DND-41 (cell line): ENCODE data around the gene ZNF581.

Experiments used
- EZH2 ChIP-seq: IDR thresholded peaks from 3 replicates; pipeline ENCODE4 v1.6.1; 2012; ENCODE audit warnings: borderline replicate concordance, low read depth, mild to moderate bottlenecking, moderate library complexity, low read length, inconsistent platforms; ENCODE audit not compliant: severe bottlenecking
- TF ChIP-seq, protein P1 (sequence below): IDR thresholded peaks from 2 replicates; pipeline ENCODE4 v1.5.1; 2012; ENCODE audit warnings: borderline replicate concordance, low read length, moderate library complexity, mild to moderate bottlenecking; ENCODE audit not compliant: poor library complexity, severe bottlenecking; ENCODE audit errors: extremely low read depth

DNA sequence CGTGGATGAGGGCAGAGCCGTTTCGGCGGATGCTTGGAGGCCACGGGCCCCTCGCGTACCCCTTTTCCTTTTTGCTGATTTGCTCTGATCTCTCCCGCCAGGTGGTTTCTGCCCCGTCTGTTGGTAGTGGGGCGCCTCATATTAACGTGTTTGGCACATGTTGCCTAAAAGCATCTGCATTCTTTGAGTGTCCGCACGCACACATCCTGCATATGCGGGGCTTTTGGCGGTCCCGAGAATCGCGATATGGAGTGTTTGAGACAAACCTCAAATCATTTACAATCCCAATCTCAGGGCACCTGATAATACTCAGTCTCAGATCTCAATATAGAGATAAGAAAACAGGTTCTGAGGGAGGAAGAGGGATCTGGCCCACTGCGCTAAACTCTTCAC lies 12.2 kb downstream of the ZNF581 start:
- TF ChIP-seq, protein P1, sequence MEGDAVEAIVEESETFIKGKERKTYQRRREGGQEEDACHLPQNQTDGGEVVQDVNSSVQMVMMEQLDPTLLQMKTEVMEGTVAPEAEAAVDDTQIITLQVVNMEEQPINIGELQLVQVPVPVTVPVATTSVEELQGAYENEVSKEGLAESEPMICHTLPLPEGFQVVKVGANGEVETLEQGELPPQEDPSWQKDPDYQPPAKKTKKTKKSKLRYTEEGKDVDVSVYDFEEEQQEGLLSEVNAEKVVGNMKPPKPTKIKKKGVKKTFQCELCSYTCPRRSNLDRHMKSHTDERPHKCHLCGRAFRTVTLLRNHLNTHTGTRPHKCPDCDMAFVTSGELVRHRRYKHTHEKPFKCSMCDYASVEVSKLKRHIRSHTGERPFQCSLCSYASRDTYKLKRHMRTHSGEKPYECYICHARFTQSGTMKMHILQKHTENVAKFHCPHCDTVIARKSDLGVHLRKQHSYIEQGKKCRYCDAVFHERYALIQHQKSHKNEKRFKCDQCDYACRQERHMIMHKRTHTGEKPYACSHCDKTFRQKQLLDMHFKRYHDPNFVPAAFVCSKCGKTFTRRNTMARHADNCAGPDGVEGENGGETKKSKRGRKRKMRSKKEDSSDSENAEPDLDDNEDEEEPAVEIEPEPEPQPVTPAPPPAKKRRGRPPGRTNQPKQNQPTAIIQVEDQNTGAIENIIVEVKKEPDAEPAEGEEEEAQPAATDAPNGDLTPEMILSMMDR = no peak
- no peak for TF ChIP-seq EZH2
